ENCODE data around the gene TUBA1A.
"Not testable (repeated sequence)": the region's sequence is repeated elsewhere in the genome, so short reads cannot be mapped to it uniquely, and the experiment has no call there.

The TUBA1A gene

GRCh38 chr12:49146406-49146805 is 42.5 kb downstream of the TUBA1A start:
- no peak for DNase-seq (ENCODE audit: low spot score)

DNA sequence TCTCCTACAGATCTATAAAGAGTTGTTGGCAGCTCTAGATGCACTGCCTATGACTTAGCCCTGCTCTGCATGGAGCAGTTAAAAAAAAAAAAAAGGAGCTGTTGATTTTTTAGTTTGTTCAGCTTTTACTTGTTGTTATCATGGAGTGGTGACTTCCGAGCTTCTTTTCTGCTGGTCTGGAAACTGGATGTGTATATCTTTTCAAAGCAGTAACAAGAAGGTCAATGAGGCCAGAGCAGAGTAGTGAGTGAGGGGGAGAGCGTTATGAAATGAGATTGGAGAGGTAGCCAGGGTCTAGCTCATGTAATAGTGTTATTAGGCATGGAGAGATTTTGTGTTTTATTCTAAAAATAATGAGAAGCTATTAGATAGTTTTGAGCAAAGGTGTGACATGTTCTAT is 44.5 kb downstream of the TUBA1A start:
- no peak for DNase-seq (ENCODE audit: low spot score)

DNA sequence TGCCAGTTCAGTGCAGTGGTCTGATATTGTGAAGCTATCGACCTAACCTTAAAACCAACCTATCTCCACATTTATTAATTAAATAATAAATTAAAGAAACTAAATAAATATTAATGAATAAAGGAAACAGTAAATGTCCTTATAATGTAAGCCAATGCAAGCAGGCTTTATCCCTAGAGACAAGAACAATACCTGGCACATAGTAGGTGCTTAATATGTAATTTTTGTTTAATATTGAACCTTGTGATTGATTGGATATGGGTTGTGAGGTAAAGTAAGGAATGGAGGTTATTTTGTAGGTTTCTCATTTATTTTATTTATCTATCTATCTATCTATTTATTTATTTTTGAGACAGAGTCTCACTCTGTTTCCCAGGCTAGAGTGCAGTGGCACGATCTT is 49.9 kb downstream of the TUBA1A start:
- no peak for DNase-seq (ENCODE audit: low spot score)

DNA sequence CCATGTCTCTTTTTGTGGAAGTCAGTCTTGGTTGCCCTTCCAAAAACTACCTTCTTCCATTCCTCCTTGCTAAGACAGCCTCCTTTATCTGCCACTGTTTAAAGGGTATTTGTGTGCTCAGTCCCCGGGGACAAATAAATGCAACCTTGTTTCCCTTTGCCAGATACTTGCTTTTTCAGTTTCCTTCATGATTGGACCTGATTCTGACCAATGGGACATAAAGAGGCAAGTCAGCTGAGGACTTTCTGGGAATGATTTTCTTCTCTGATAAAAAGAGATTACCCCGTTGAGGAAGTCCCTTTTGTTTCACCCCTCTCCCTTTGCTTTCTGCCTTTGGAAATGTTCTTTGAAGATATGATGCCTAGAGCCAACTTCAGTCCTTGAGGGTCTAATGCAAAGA is 50.3 kb downstream of the TUBA1A start:
- no peak for DNase-seq (ENCODE audit: low spot score)

- no peak for DNase-seq (ENCODE audit: low spot score)
Observed at GRCh38 chr12:49137476-49137875, 51.4 kb downstream of the TUBA1A start.

DNA sequence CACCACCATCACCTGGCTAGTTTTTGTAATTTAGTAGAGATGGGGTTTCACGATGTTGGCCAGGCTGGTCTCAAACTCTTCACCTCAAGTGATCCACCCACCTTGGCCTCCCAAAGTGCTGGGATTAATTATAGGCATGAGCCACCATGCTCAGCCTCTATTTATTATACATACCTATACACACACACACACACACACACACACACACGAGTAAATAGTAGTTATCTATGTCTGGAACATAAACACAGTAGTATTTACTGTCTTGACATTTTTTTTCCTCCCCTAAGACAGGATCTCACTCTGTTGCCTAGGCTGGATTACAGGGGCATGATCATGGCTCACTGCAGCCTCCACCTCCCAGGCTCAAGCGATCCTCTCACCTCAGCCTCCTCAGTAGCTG is 51.9 kb downstream of the TUBA1A start:
- DNase-seq (ENCODE audit: low spot score), result not testable (repeated sequence)
